GM23338 (cell line): ENCODE data around the gene ELAPOR1. TPM values are rescaled to one million over a fixed set of nuclear protein-coding genes. Genes with fewer than 3 reads are reported as not detected.

Experiments
- ATAC-seq: fragments of 200-7000 bp; cut with Tn5 transposase; 3 replicates; pipeline ENCODE4 v1.9.1; 2020
- DNase-seq: peaks from one replicate; pipeline ENCODE4 v3.0.0-alpha.2; 2015; ENCODE audit warnings: low spot score
- H2AFZ ChIP-seq: fragments of 200-600 bp; sonication (generic); 2 replicates; pipeline ENCODE4 v1.8.0; 2016; ENCODE audit warnings: antibody characterized with exemption, mild to moderate bottlenecking, moderate library complexity
- H3F3A ChIP-seq: fragments of 200-600 bp; sonication (generic); replicated peaks from 2 replicates; pipeline ENCODE4 v1.8.0; 2017; ENCODE audit warnings: antibody characterized with exemption, mixed run types, low read depth
- H3K27ac ChIP-seq: fragments of 200-600 bp; sonication (generic); 2 replicates; pipeline ENCODE4 v1.6.1; 2016; ENCODE audit warnings: low read depth
- H3K27me3 ChIP-seq: fragments of 200-600 bp; sonication (generic); 2 replicates; pipeline ENCODE4 v1.8.0; 2016; ENCODE audit warnings: mild to moderate bottlenecking, mixed run types, moderate library complexity; ENCODE audit not compliant: insufficient read depth
- H3K36me3 ChIP-seq: fragments of 200-600 bp; sonication (generic); 2 replicates; pipeline ENCODE4 v1.8.0; 2016; ENCODE audit warnings: mild to moderate bottlenecking; ENCODE audit not compliant: insufficient read depth
- H3K4me1 ChIP-seq: fragments of 200-600 bp; sonication (generic); 2 replicates; pipeline ENCODE4 v1.8.0; 2016; ENCODE audit warnings: mild to moderate bottlenecking, moderate library complexity; ENCODE audit not compliant: insufficient read depth
- H3K4me2 ChIP-seq: fragments of 200-600 bp; sonication (generic); 2 replicates; pipeline ENCODE4 v1.7.1; 2017; ENCODE audit warnings: mixed run types
- H3K4me3 ChIP-seq: fragments of 200-600 bp; sonication (generic); 2 replicates; pipeline ENCODE4 v1.6.1; 2016; ENCODE audit warnings: mixed run types
- H3K79me2 ChIP-seq: fragments of 200-600 bp; sonication (generic); replicated peaks from 2 replicates; pipeline ENCODE4 v1.8.0; 2017; ENCODE audit warnings: mild to moderate bottlenecking; ENCODE audit not compliant: insufficient read depth
- H3K9me2 ChIP-seq: fragments of 200-600 bp; sonication (generic); 2 replicates; pipeline ENCODE4 v1.8.0; 2017; ENCODE audit not compliant: insufficient read depth
- H4K20me1 ChIP-seq: fragments of 200-600 bp; sonication (generic); replicated peaks from 2 replicates; pipeline ENCODE4 v1.8.0; 2017; ENCODE audit warnings: mild to moderate bottlenecking; ENCODE audit not compliant: insufficient read depth
- H3K27ac Mint-ChIP-seq: 2 replicates; pipeline ENCODE4 v1.8.0; 2020; ENCODE audit warnings: inconsistent platforms, mild to moderate bottlenecking, moderate library complexity, mixed read lengths
- H3K27me3 Mint-ChIP-seq: 3 replicates; pipeline ENCODE4 v1.8.0; 2022; ENCODE audit warnings: low read depth, mild to moderate bottlenecking, moderate library complexity, mixed read lengths, inconsistent platforms; ENCODE audit not compliant: insufficient read depth, poor library complexity
- H3K36me3 Mint-ChIP-seq: 3 replicates; pipeline ENCODE4 v1.8.0; 2021; ENCODE audit warnings: low read depth, mild to moderate bottlenecking, inconsistent platforms, moderate library complexity, mixed read lengths
- H3K4me1 Mint-ChIP-seq: 3 replicates; pipeline ENCODE4 v1.8.0; 2020; ENCODE audit warnings: mild to moderate bottlenecking, inconsistent platforms, mixed read lengths
- H3K4me3 Mint-ChIP-seq: 3 replicates; pipeline ENCODE4 v1.8.0; 2021; ENCODE audit warnings: moderate library complexity, mild to moderate bottlenecking, inconsistent platforms, mixed read lengths
- H3K9me3 Mint-ChIP-seq: 3 replicates; pipeline ENCODE4 v1.8.0; 2020; ENCODE audit warnings: moderate library complexity, mild to moderate bottlenecking, inconsistent platforms, mixed read lengths
- CREB1 ChIP-seq: fragments of 250-450 bp; sonication (Bioruptor Pico); IDR thresholded peaks from 2 replicates; pipeline ENCODE4 v1.5.0; 2020; ENCODE audit warnings: low read depth, mild to moderate bottlenecking, moderate library complexity
- ETS1 ChIP-seq: IDR thresholded peaks from 2 replicates; pipeline ENCODE4 v1.6.1; 2016; ENCODE audit warnings: antibody characterized with exemption
- EZH2 ChIP-seq: fragments of 200-600 bp; sonication (generic); IDR thresholded peaks from one replicate; pipeline ENCODE4 v1.8.0; 2017; ENCODE audit warnings: antibody characterized with exemption, mild to moderate bottlenecking, low read depth; ENCODE audit not compliant: unreplicated experiment
- EZH2phosphoT487 ChIP-seq: fragments of 200-600 bp; sonication (generic); IDR thresholded peaks from one replicate; pipeline ENCODE4 v1.8.1; 2018; ENCODE audit warnings: antibody characterized with exemption; ENCODE audit not compliant: unreplicated experiment
- JUNB ChIP-seq: IDR thresholded peaks from one replicate; pipeline ENCODE4 v1.6.1; 2016; ENCODE audit warnings: antibody characterized with exemption; ENCODE audit not compliant: unreplicated experiment
- NANOG ChIP-seq: IDR thresholded peaks from 2 replicates; pipeline ENCODE4 v1.6.1; 2016; ENCODE audit warnings: antibody characterized with exemption, borderline replicate concordance
- POLR2AphosphoS5 ChIP-seq: IDR thresholded peaks from 2 replicates; pipeline ENCODE4 v1.6.1; 2016; ENCODE audit warnings: antibody characterized with exemption, low read depth
- STAT1 ChIP-seq: IDR thresholded peaks from one replicate; pipeline ENCODE4 v1.6.1; 2016; ENCODE audit warnings: antibody characterized with exemption; ENCODE audit not compliant: unreplicated experiment
- ZNF114 ChIP-seq: fragments of 250-450 bp; sonication (Bioruptor Pico); IDR thresholded peaks from 2 replicates; pipeline ENCODE4 v1.5.0; 2020; ENCODE audit warnings: mild to moderate bottlenecking, moderate library complexity
- ZNF331 ChIP-seq: fragments of 250-450 bp; sonication (Bioruptor Pico); IDR thresholded peaks from 2 replicates; pipeline ENCODE4 v1.5.0; 2020; ENCODE audit warnings: low read depth, mild to moderate bottlenecking, moderate library complexity
- polyA plus RNA-seq: library from polyadenylated mRNA; unstranded; fragments of >200 nt; fragmentation: Nextera tagmentation; extraction: Ambion mirVana; gene quantifications from 2 replicates; pipeline ENCODE4 v1.2.1, GENCODE V29; 2016
- total RNA-seq: library from RNA; depleted of rRNA; stranded (reverse); fragments of >200 nt; shearing (Covaris generic); gene quantifications from 2 replicates; pipeline ENCODE4 v1.2.3, GENCODE V29; 2014
- TF ChIP-seq, protein P1 (sequence below): fragments of 250-450 bp; sonication (Bioruptor Pico); IDR thresholded peaks from 2 replicates; pipeline ENCODE4 v1.5.0; 2020; ENCODE audit warnings: mild to moderate bottlenecking, moderate library complexity
- TF ChIP-seq, protein P2 (sequence below), 2 experiments: fragments of 200-600 bp in 1 of 2; sonication (generic) in 1 of 2; conservative IDR thresholded peaks; 2 replicates each; pipeline versions ENCODE4 v1.5.1 to v1.6.1; 2016 to 2017; ENCODE audit warnings: antibody characterized with exemption in 2 of 2, low read depth in 2 of 2, mild to moderate bottlenecking in 2 of 2, moderate library complexity in 1 of 2
- TF ChIP-seq, protein P3 (sequence below): IDR thresholded peaks from one replicate; pipeline ENCODE4 v1.6.1; 2018; ENCODE audit warnings: antibody characterized with exemption; ENCODE audit not compliant: unreplicated experiment

ELAPOR1 gene
- total and polyA plus RNA-seq, 2 experiments from 2014 or later = 0.92 to 2.4 TPM

GRCh38 chr1:109162626-109163025, 48.7 kb downstream of the ELAPOR1 start:
- no peak for ATAC-seq

More at GRCh38 chr1:109162626-109163025, 48.7 kb downstream of the ELAPOR1 start:
- no peaks in the 10 kb centered on the region for H3K9me2 ChIP-seq
- no peak for DNase-seq
- H3K79me2 ChIP-seq = no peaks in the 10 kb centered on the region
- H3K36me3 ChIP-seq = no peaks in the 10 kb centered on the region; the same call in 1 of the 2 replicates
- Mint-ChIP-seq H3K27me3 (peaks cover 11% of the 10 kb centered on the region), H3K4me3 (no peak overlapping the region), H3K9me3 (no peaks in the 10 kb centered on the region), H3K36me3 (no peaks in the 10 kb centered on the region), H3K4me1 (peaks cover 18% of the 10 kb centered on the region), H3K27ac (no peak overlapping the region)
- no peaks in the 10 kb centered on the region for H3K27me3 ChIP-seq
- TF ChIP-seq, protein P1, sequence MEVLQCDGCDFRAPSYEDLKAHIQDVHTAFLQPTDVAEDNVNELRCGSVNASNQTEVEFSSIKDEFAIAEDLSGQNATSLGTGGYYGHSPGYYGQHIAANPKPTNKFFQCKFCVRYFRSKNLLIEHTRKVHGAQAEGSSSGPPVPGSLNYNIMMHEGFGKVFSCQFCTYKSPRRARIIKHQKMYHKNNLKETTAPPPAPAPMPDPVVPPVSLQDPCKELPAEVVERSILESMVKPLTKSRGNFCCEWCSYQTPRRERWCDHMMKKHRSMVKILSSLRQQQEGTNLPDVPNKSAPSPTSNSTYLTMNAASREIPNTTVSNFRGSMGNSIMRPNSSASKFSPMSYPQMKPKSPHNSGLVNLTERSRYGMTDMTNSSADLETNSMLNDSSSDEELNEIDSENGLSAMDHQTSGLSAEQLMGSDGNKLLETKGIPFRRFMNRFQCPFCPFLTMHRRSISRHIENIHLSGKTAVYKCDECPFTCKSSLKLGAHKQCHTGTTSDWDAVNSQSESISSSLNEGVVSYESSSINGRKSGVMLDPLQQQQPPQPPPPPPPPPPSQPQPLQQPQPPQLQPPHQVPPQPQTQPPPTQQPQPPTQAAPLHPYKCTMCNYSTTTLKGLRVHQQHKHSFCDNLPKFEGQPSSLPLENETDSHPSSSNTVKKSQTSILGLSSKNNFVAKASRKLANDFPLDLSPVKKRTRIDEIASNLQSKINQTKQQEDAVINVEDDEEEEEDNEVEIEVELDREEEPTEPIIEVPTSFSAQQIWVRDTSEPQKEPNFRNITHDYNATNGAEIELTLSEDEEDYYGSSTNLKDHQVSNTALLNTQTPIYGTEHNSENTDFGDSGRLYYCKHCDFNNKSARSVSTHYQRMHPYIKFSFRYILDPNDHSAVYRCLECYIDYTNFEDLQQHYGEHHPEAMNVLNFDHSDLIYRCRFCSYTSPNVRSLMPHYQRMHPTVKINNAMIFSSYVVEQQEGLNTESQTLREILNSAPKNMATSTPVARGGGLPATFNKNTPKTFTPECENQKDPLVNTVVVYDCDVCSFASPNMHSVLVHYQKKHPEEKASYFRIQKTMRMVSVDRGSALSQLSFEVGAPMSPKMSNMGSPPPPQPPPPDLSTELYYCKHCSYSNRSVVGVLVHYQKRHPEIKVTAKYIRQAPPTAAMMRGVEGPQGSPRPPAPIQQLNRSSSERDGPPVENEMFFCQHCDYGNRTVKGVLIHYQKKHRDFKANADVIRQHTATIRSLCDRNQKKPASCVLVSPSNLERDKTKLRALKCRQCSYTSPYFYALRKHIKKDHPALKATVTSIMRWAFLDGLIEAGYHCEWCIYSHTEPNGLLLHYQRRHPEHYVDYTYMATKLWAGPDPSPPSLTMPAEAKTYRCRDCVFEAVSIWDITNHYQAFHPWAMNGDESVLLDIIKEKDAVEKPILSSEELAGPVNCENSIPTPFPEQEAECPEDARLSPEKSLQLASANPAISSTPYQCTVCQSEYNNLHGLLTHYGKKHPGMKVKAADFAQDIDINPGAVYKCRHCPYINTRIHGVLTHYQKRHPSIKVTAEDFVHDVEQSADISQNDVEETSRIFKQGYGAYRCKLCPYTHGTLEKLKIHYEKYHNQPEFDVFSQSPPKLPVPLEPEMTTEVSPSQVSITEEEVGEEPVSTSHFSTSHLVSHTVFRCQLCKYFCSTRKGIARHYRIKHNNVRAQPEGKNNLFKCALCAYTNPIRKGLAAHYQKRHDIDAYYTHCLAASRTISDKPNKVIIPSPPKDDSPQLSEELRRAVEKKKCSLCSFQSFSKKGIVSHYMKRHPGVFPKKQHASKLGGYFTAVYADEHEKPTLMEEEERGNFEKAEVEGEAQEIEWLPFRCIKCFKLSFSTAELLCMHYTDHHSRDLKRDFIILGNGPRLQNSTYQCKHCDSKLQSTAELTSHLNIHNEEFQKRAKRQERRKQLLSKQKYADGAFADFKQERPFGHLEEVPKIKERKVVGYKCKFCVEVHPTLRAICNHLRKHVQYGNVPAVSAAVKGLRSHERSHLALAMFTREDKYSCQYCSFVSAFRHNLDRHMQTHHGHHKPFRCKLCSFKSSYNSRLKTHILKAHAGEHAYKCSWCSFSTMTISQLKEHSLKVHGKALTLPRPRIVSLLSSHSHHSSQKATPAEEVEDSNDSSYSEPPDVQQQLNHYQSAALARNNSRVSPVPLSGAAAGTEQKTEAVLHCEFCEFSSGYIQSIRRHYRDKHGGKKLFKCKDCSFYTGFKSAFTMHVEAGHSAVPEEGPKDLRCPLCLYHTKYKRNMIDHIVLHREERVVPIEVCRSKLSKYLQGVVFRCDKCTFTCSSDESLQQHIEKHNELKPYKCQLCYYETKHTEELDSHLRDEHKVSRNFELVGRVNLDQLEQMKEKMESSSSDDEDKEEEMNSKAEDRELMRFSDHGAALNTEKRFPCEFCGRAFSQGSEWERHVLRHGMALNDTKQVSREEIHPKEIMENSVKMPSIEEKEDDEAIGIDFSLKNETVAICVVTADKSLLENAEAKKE (CRISPR knock-in tag) = no peak
- TF ChIP-seq ZNF114 (CRISPR knock-in tag) = no peak
- TF ChIP-seq ZNF331 = no peak
- no peak for TF ChIP-seq EZH2
- TF ChIP-seq STAT1 = no peak
- TF ChIP-seq NANOG = no peak
- TF ChIP-seq, protein P2, sequence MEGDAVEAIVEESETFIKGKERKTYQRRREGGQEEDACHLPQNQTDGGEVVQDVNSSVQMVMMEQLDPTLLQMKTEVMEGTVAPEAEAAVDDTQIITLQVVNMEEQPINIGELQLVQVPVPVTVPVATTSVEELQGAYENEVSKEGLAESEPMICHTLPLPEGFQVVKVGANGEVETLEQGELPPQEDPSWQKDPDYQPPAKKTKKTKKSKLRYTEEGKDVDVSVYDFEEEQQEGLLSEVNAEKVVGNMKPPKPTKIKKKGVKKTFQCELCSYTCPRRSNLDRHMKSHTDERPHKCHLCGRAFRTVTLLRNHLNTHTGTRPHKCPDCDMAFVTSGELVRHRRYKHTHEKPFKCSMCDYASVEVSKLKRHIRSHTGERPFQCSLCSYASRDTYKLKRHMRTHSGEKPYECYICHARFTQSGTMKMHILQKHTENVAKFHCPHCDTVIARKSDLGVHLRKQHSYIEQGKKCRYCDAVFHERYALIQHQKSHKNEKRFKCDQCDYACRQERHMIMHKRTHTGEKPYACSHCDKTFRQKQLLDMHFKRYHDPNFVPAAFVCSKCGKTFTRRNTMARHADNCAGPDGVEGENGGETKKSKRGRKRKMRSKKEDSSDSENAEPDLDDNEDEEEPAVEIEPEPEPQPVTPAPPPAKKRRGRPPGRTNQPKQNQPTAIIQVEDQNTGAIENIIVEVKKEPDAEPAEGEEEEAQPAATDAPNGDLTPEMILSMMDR (conservative IDR thresholded peaks at IDR 0.05; ENCODE audit: low read depth in 2 of 2) = no peak
- no peak for TF ChIP-seq ETS1
- no peak for TF ChIP-seq EZH2phosphoT487
- TF ChIP-seq JUNB = no peak
- TF ChIP-seq CREB1 (CRISPR knock-in tag) = no peak
- TF ChIP-seq POLR2AphosphoS5 = no peak
- TF ChIP-seq, protein P3, sequence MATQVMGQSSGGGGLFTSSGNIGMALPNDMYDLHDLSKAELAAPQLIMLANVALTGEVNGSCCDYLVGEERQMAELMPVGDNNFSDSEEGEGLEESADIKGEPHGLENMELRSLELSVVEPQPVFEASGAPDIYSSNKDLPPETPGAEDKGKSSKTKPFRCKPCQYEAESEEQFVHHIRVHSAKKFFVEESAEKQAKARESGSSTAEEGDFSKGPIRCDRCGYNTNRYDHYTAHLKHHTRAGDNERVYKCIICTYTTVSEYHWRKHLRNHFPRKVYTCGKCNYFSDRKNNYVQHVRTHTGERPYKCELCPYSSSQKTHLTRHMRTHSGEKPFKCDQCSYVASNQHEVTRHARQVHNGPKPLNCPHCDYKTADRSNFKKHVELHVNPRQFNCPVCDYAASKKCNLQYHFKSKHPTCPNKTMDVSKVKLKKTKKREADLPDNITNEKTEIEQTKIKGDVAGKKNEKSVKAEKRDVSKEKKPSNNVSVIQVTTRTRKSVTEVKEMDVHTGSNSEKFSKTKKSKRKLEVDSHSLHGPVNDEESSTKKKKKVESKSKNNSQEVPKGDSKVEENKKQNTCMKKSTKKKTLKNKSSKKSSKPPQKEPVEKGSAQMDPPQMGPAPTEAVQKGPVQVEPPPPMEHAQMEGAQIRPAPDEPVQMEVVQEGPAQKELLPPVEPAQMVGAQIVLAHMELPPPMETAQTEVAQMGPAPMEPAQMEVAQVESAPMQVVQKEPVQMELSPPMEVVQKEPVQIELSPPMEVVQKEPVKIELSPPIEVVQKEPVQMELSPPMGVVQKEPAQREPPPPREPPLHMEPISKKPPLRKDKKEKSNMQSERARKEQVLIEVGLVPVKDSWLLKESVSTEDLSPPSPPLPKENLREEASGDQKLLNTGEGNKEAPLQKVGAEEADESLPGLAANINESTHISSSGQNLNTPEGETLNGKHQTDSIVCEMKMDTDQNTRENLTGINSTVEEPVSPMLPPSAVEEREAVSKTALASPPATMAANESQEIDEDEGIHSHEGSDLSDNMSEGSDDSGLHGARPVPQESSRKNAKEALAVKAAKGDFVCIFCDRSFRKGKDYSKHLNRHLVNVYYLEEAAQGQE = no peak
- H3K27ac ChIP-seq = no peak overlapping the region
- H3K4me1 ChIP-seq = peaks cover 11% of the 10 kb centered on the region
- no peaks in the 10 kb centered on the region for H4K20me1 ChIP-seq
- H3F3A ChIP-seq = no peaks in the 10 kb centered on the region
- no peak overlapping the region for H2AFZ ChIP-seq
- H3K4me3 ChIP-seq = no peak overlapping the region
- no peak overlapping the region for H3K4me2 ChIP-seq
